IMR-90 (cell line): ENCODE results near the gene ZNFX1. TPM values are rescaled to one million over a fixed set of nuclear protein-coding genes. Genes with fewer than 3 reads are reported as not detected.

Experiments used
- ATAC-seq: fragments of 200-7000 bp; cut with Tn5 transposase; 2 replicates; pipeline ENCODE4 v1.9.1; 2020; ENCODE audit warnings: low read depth, mild to moderate bottlenecking, moderate library complexity
- BruUV-seq: library from RNA; stranded (reverse); fragments of 400-500 nt; replicated peaks from 2 replicates; lab custom pipeline; 2021; lab: Mats Ljungman, UMichigan
- CTCF ChIA-PET: fragments of 300-600 bp; formaldehyde crosslinking; extraction: SDS; loops from one replicate; lab custom pipeline; 2021; ENCODE audit warnings: antibody characterized with exemption; lab: Yijun Ruan, JAX
- POLR2A ChIA-PET: fragments of 300-600 bp; sonication (Branson Sonifier 250); formaldehyde crosslinking; loops from one replicate; lab custom pipeline; 2022; ENCODE audit warnings: antibody characterized with exemption; ENCODE audit not compliant: unreplicated experiment; lab: Charles Lee
- DNase-seq: peaks from one replicate; pipeline ENCODE4 v3.0.0; 2013
- H2AFZ ChIP-seq: replicated peaks from 2 replicates; pipeline ENCODE3; 2013; ENCODE audit warnings: low read length, mild to moderate bottlenecking; ENCODE audit not compliant: poor library complexity
- H2AK5ac ChIP-seq: 2 replicates; pipeline ENCODE4 v1.6.1; 2013; ENCODE audit warnings: low read depth, low read length, inconsistent platforms
- H2AK9ac ChIP-seq: replicated peaks from 2 replicates; pipeline ENCODE3; 2013; ENCODE audit warnings: mild to moderate bottlenecking, low read depth, low read length, moderate library complexity; ENCODE audit not compliant: poor library complexity
- H2BK120ac ChIP-seq: 2 replicates; pipeline ENCODE4 v1.6.1; 2013; ENCODE audit warnings: low read depth, low read length, inconsistent platforms
- H2BK15ac ChIP-seq: 3 replicates; pipeline ENCODE4 v1.6.1; 2013; ENCODE audit warnings: low read depth, low read length, inconsistent platforms
- H2BK20ac ChIP-seq: 2 replicates; pipeline ENCODE4 v1.6.1; 2013; ENCODE audit warnings: low read depth, mild to moderate bottlenecking, inconsistent platforms, low read length, moderate library complexity
- H2BK5ac ChIP-seq: 2 replicates; pipeline ENCODE4 v1.6.1; 2013; ENCODE audit warnings: mild to moderate bottlenecking, low read depth, low read length, inconsistent platforms; ENCODE audit not compliant: poor library complexity, severe bottlenecking
- H3K14ac ChIP-seq: replicated peaks from 2 replicates; pipeline ENCODE4 v1.6.1; 2013; ENCODE audit warnings: low read depth, low read length, inconsistent platforms
- H3K18ac ChIP-seq: 2 replicates; pipeline ENCODE4 v1.6.1; 2013; ENCODE audit warnings: low read depth, low read length, control low read depth
- H3K23ac ChIP-seq: 2 replicates; pipeline ENCODE4 v1.6.1; 2013; ENCODE audit warnings: low read depth, low read length, inconsistent platforms
- H3K27ac ChIP-seq: 2 replicates; pipeline ENCODE4 v1.5.1; 2013; ENCODE audit warnings: mild to moderate bottlenecking, control low read depth, low read length; ENCODE audit not compliant: insufficient read depth
- H3K27me3 ChIP-seq: 2 replicates; pipeline ENCODE4 v1.6.1; 2013; ENCODE audit warnings: low read length; ENCODE audit not compliant: control insufficient read depth, insufficient read depth
- H3K36me3 ChIP-seq: 2 replicates; pipeline ENCODE4 v1.6.1; 2013; ENCODE audit warnings: low read length, mixed read lengths; ENCODE audit not compliant: control insufficient read depth, insufficient read depth
- H3K4ac ChIP-seq: 2 replicates; pipeline ENCODE4 v1.6.1; 2013; ENCODE audit warnings: low read depth, low read length, inconsistent platforms
- H3K4me1 ChIP-seq: 2 replicates; pipeline ENCODE4 v1.6.1; 2013; ENCODE audit warnings: low read length, mixed read lengths; ENCODE audit not compliant: control insufficient read depth, insufficient read depth
- H3K4me2 ChIP-seq: 2 replicates; pipeline ENCODE4 v1.6.1; 2013; ENCODE audit warnings: low read depth, mild to moderate bottlenecking, control low read depth, low read length, moderate library complexity
- H3K4me3 ChIP-seq: 2 replicates; pipeline ENCODE4 v1.5.1; 2013; ENCODE audit warnings: low read depth, mild to moderate bottlenecking, control low read depth, low read length, moderate library complexity; ENCODE audit not compliant: insufficient read depth
- H3K56ac ChIP-seq: 2 replicates; pipeline ENCODE4 v1.6.1; 2013; ENCODE audit warnings: low read length, inconsistent platforms; ENCODE audit not compliant: insufficient read depth; ENCODE audit errors: extremely low read depth
- H3K79me1 ChIP-seq, 2 experiments: 2 replicates each; pipeline ENCODE4 v1.6.1; 2013; ENCODE audit warnings: low read length in 2 of 2, inconsistent platforms in 1 of 2, low read depth in 1 of 2
- H3K9ac ChIP-seq: 2 replicates; pipeline ENCODE4 v1.6.1; 2013; ENCODE audit warnings: low read depth, low read length, control low read depth
- H3K9me1 ChIP-seq: 2 replicates; pipeline ENCODE4 v1.6.1; 2013; ENCODE audit warnings: low read length, inconsistent platforms; ENCODE audit not compliant: insufficient read depth
- H3K9me3 ChIP-seq: 2 replicates; pipeline ENCODE4 v1.6.1; 2013; ENCODE audit warnings: low read length; ENCODE audit not compliant: control insufficient read depth, insufficient read depth
- H4K20me1 ChIP-seq: 2 replicates; pipeline ENCODE4 v1.6.1; 2013; ENCODE audit warnings: low read length, inconsistent platforms; ENCODE audit not compliant: insufficient read depth
- H4K5ac ChIP-seq: 2 replicates; pipeline ENCODE4 v1.6.1; 2013; ENCODE audit warnings: mild to moderate bottlenecking, low read depth, low read length, control low read depth
- H4K8ac ChIP-seq, 2 experiments: 2 replicates each; pipeline ENCODE4 v1.6.1; 2013; ENCODE audit warnings: low read depth in 2 of 2, low read length in 2 of 2, control low read depth in 1 of 2, inconsistent platforms in 1 of 2
- H4K91ac ChIP-seq: 2 replicates; pipeline ENCODE4 v1.6.1; 2013; ENCODE audit warnings: low read depth, low read length, inconsistent platforms; ENCODE audit not compliant: insufficient read depth
- BHLHE40 ChIP-seq: fragments of 150-350 bp; IDR thresholded peaks from 2 replicates; pipeline ENCODE4 v1.6.1; 2016; ENCODE audit warnings: mild to moderate bottlenecking, low read depth, low read length
- ELK1 ChIP-seq: fragments of 150-350 bp; IDR thresholded peaks from 2 replicates; pipeline ENCODE4 v1.6.1; 2016; ENCODE audit warnings: low read depth, mild to moderate bottlenecking, low read length, moderate library complexity, borderline replicate concordance
- FOS ChIP-seq: fragments of 150-350 bp; IDR thresholded peaks from 2 replicates; pipeline ENCODE4 v1.6.1; 2016; ENCODE audit warnings: low read depth, low read length
- MAFK ChIP-seq: IDR thresholded peaks from 2 replicates; pipeline ENCODE4 v1.6.1; 2012; ENCODE audit warnings: low read depth, low read length, improper control_type of control experiment
- MXI1 ChIP-seq: IDR thresholded peaks from 2 replicates; pipeline ENCODE4 v1.6.1; 2012; ENCODE audit warnings: low read depth, mild to moderate bottlenecking, low read length, moderate library complexity, borderline replicate concordance
- NFE2L2 ChIP-seq: fragments of 150-350 bp; IDR thresholded peaks from 2 replicates; pipeline ENCODE4 v1.6.1; 2016; ENCODE audit warnings: low read depth, mild to moderate bottlenecking, low read length
- POLR2A ChIP-seq: IDR thresholded peaks from 2 replicates; pipeline ENCODE4 v1.6.1; 2012; ENCODE audit warnings: mild to moderate bottlenecking, low read depth, low read length
- RAD21 ChIP-seq: IDR thresholded peaks from 2 replicates; pipeline ENCODE4 v1.6.1; 2012; ENCODE audit warnings: low read length, improper control_type of control experiment
- SMC3 ChIP-seq: fragments of 150-350 bp; IDR thresholded peaks from 2 replicates; pipeline ENCODE4 v1.6.1; 2016; ENCODE audit warnings: low read depth, mild to moderate bottlenecking, antibody characterized with exemption, low read length, moderate library complexity
- USF2 ChIP-seq: fragments of 150-350 bp; IDR thresholded peaks from 2 replicates; pipeline ENCODE4 v1.6.1; 2017; ENCODE audit warnings: mild to moderate bottlenecking, antibody characterized with exemption, low read length, low read depth
- WGBS, 2 experiments: methylation state at CpG; one replicate each; pipeline versions ENCODE4 v1.1.5 to v1.1.7; 2013; ENCODE audit warnings: missing lambda C conversion rate in 2 of 2; ENCODE audit not compliant: insufficient read length in 1 of 2; ENCODE audit errors: extremely low coverage in 2 of 2; 5-methylcytosine and 5-hydroxymethylcytosine counted together
- dilution Hi-C: fragments of 300-500 bp; cut with HindIII; formaldehyde crosslinking; loops from one replicate; pipeline ENCODE4 v1.14.3; 2018; ENCODE audit warnings: low sequenced_read_pairs; ENCODE audit not compliant: unreplicated experiment
- in situ Hi-C: fragments of 300-500 bp; cut with MboI; formaldehyde crosslinking; loops from 3 replicates; pipeline ENCODE4 v1.14.3; 2019; ENCODE audit warnings: low sequenced_read_pairs, inconsistent platforms, mixed read lengths
- intact Hi-C: fragments of 100-400 bp; cut with micrococcal nuclease; formaldehyde crosslinking; loops from 2 replicates; pipeline ENCODE4 v1.10.0; 2022
- polyA plus RNA-seq, 3 experiments: library from polyadenylated mRNA; depleted of rRNA; stranded (reverse); fragments of >200 nt; gene quantifications; 2 replicates each; pipeline ENCODE4 v1.2.3, GENCODE V29; 2012; ENCODE audit warnings: low replicate concordance in 1 of 3
- total RNA-seq: library from RNA; depleted of rRNA; stranded (reverse); fragments of >200 nt; gene quantifications from 2 replicates; pipeline ENCODE4 v1.2.3, GENCODE V29; 2012

Gene ZNFX1
- total and polyA plus RNA-seq, 2 of the 4 experiments (the other 2 are of a cell fraction) = 10.9 to 60.9 TPM

- CTCF ChIA-PET = no interaction called here
- H3K4me1 ChIP-seq = peaks cover 11% of the 10 kb centered on the region
These were observed 7.0 kb upstream of the ZNFX1 start for GRCh38 chr20:49284818-49285217.

More at GRCh38 chr20:49284818-49285217, 7.0 kb upstream of the ZNFX1 start:
- POLR2A ChIA-PET = no interaction called here
- Histone ChIP-seq H3K9me1 (peaks cover 11% of the 10 kb centered on the region), H4K20me1 (peaks cover 100% of the 10 kb centered on the region), H2BK20ac (no peak overlapping the region), H4K5ac (no peak overlapping the region), H3K27ac (no peak overlapping the region), H3K56ac (no peak overlapping the region), H4K91ac (no peak overlapping the region), H3K79me1 (peaks cover 47 to 88% of the 10 kb centered on the region in 2 experiments), H2AK9ac (no peak overlapping the region), H3K27me3 (no peaks in the 10 kb centered on the region), H2AFZ (no peak overlapping the region), H4K8ac (no peak overlapping the region), H2AK5ac (no peak overlapping the region), H3K9me3 (peaks cover 27% of the 10 kb centered on the region), H3K4me3 (no peak overlapping the region), H3K4me2 (no peak overlapping the region), H3K18ac (no peak overlapping the region), H3K23ac (no peak overlapping the region), H2BK120ac (no peak overlapping the region), H3K9ac (no peak overlapping the region), H3K36me3 (peaks cover 95% of the 10 kb centered on the region), H2BK5ac (no peak overlapping the region), H3K4ac (no peak overlapping the region), H2BK15ac (no peak overlapping the region), H3K14ac (no peak overlapping the region)
- TF ChIP-seq NFE2L2 (no peak), POLR2A (no peak; the same call in 1 of the 2 replicates), MAFK (no peak), ELK1 (no peak), BHLHE40 (no peak), RAD21 (no peak), SMC3 (no peak), USF2 (no peak), FOS (no peak), MXI1 (no peak)
- in situ Hi-C loops = no loop called here
- DNase-seq = no peak
- BruUV-seq = no TSS peak
- dilution Hi-C loops = no loop called here
- ATAC-seq = no peak
- WGBS, 2 experiments = no CpG with 5 or more reads among the region's 5 CpGs
- intact Hi-C loops = no loop called here
